Stomach (tissue), 9 donors: ENCODE measurements around the gene SLCO4C1. TPM values are rescaled to one million over a fixed set of nuclear protein-coding genes. Genes with fewer than 3 reads are reported as not detected.

ENCODE experiments used
- DNase-seq, 2 donors: peaks; one replicate each; pipeline versions ENCODE4 v3.0.0 to v3.0.0-alpha.2; 2013 to 2019
- H3K27ac ChIP-seq, 5 donors: fragments of 200-600 bp in 4 of 5; sonication (generic) in 4 of 5; one replicate each; pipeline ENCODE4 v1.5.1; 2013 to 2019; ENCODE audit warnings: mild to moderate bottlenecking in 1 of 5, moderate library complexity in 1 of 5
- H3K27me3 ChIP-seq, 3 donors: fragments of 200-600 bp; sonication (generic); one replicate each; pipeline ENCODE4 v1.5.1; 2017 to 2019; ENCODE audit warnings: mixed run types in 1 of 3
- H3K36me3 ChIP-seq, 4 donors: fragments of 200-600 bp; sonication (generic); 1 replicate in 3 of 4; 2 replicates in 1 of 4; pipeline ENCODE4 v1.5.1; 2016 to 2019
- H3K4me1 ChIP-seq, 4 donors: fragments of 200-600 bp; sonication (generic); one replicate each; pipeline ENCODE4 v1.5.1; 2016 to 2019
- H3K4me3 ChIP-seq, 4 donors: fragments of 200-600 bp; sonication (generic) in 3 of 4; one replicate each; pipeline ENCODE4 v1.5.1; 2016 to 2019; ENCODE audit warnings: mild to moderate bottlenecking in 1 of 4
- H3K9me3 ChIP-seq, 4 donors: fragments of 200-600 bp; sonication (generic); one replicate each; pipeline ENCODE4 v1.5.1; 2016 to 2019
- CTCF ChIP-seq, 7 experiments: fragments of 450-650 bp in 4 of 7; fragments of 200-600 bp in 3 of 7; sonication (generic) in 3 of 7; IDR thresholded peaks; one replicate each; pipeline ENCODE4 v1.5.1; 2016 to 2019; ENCODE audit warnings: antibody characterized with exemption in 7 of 7, control low read depth in 2 of 7, mild to moderate bottlenecking in 1 of 7
- EP300 ChIP-seq: sonication (generic); formaldehyde crosslinking; IDR thresholded peaks from one replicate; pipeline ENCODE4 v1.6.1; 2017; ENCODE audit warnings: antibody characterized with exemption
- POLR2A ChIP-seq, 4 donors: fragments of 450-650 bp; IDR thresholded peaks; one replicate each; pipeline ENCODE4 v1.6.1; 2016; ENCODE audit warnings: antibody characterized with exemption in 4 of 4, control low read depth in 2 of 4, mild to moderate bottlenecking in 1 of 4, moderate library complexity in 1 of 4
- POLR2AphosphoS5 ChIP-seq, 3 donors: sonication (generic); formaldehyde crosslinking; IDR thresholded peaks; one replicate each; pipeline ENCODE4 v1.6.1; 2016; ENCODE audit warnings: antibody characterized with exemption in 3 of 3
- WGBS, 5 donors: extraction: QIAGEN DNeasy Blood & Tissue Kit in 3 of 5; methylation state at CpG; one replicate each; pipeline versions ENCODE4 v1.1.5 to v1.1.7; 2013 to 2018; 5-methylcytosine and 5-hydroxymethylcytosine counted together
- intact Hi-C: fragments of 100-400 bp; cut with DNase I; formaldehyde crosslinking; loops from one replicate; pipeline ENCODE4 v1.15.1; 2023; ENCODE audit warnings: low total_unique reads
- polyA plus RNA-seq, 3 donors: library from polyadenylated mRNA; stranded (reverse); fragments of 200-250 nt; gene quantifications; one replicate each; pipeline ENCODE4 v1.2.3, GENCODE V29; 2013
- total RNA-seq, 5 donors: library from RNA; depleted of rRNA; stranded (reverse); fragments of >200 nt; gene quantifications; one replicate each; pipeline versions ENCODE4 v1.1.0 to v1.2.3, GENCODE V29; 2014 to 2016
- donor health status: healthy with polysubstance abuse.
- donor health status: Bipolar disorder and iron deficiency.
- donor health status: healthy.

SLCO4C1 gene
- total and polyA plus RNA-seq, 8 donors = under 0.01 to 0.73 TPM; not detected in 6

- H3K27me3 ChIP-seq = no peaks in the 10 kb centered on the region
- H3K9me3 ChIP-seq = peaks cover 0 to 12% (median 6%) of the 10 kb centered on the region in 4 donors
- TF ChIP-seq CTCF (IDR thresholded peaks at IDR 0.05) (no peak), POLR2AphosphoS5 (IDR thresholded peaks at IDR 0.05) (no peak), EP300 (no peak), POLR2A (IDR thresholded peaks at IDR 0.05) (no peak)
- no peak for DNase-seq
- no peak overlapping the region for H3K27ac ChIP-seq
- H3K4me3 ChIP-seq = no peak overlapping the region
- H3K36me3 ChIP-seq = no peaks in the 10 kb centered on the region
- intact Hi-C loops = no loop called here
- H3K4me1 ChIP-seq = no peaks in the 10 kb centered on the region
These were observed 73.3 kb downstream of the SLCO4C1 start for GRCh38 chr5:102222772-102223171.

GRCh38 chr5:102221949-102222348 is 74.1 kb downstream of the SLCO4C1 start:
- 81 to 95% (median 91%) methylated on average over 1 of the region's 1 CpG for WGBS, 5 donors
- DNase-seq = no peak
- no peaks in the 10 kb centered on the region for H3K36me3 ChIP-seq

GRCh38 chr5:102218159-102218558 is 77.9 kb downstream of the SLCO4C1 start:
- Histone ChIP-seq H3K27me3 (no peaks in the 10 kb centered on the region), H3K4me1 (peaks cover 0 to 11% (median 3%) of the 10 kb centered on the region in 4 donors), H3K4me3 (no peak overlapping the region), H3K9me3 (peaks cover 0 to 12% (median 6%) of the 10 kb centered on the region in 4 donors), H3K36me3 (no peaks in the 10 kb centered on the region), H3K27ac (no peak overlapping the region)
- no peak for DNase-seq
- TF ChIP-seq EP300 (no peak), CTCF (IDR thresholded peaks at IDR 0.05) (no peak), POLR2A (IDR thresholded peaks at IDR 0.05) (no peak), POLR2AphosphoS5 (IDR thresholded peaks at IDR 0.05) (no peak)
- 75 to 100% (median 88%) methylated on average over 1 of the region's 1 CpG for WGBS, 5 donors
- intact Hi-C loops = no loop called here

More at GRCh38 chr5:102221949-102222348, 74.1 kb downstream of the SLCO4C1 start:
- H3K4me3 ChIP-seq = no peak overlapping the region
- peaks cover 0 to 12% (median 6%) of the 10 kb centered on the region in 4 donors for H3K9me3 ChIP-seq
- H3K27me3 ChIP-seq = no peaks in the 10 kb centered on the region
- no peak overlapping the region for H3K27ac ChIP-seq
- TF ChIP-seq POLR2AphosphoS5 (IDR thresholded peaks at IDR 0.05) = no peak
- TF ChIP-seq POLR2A (IDR thresholded peaks at IDR 0.05) = no peak
- no peak for TF ChIP-seq EP300
- no peak for TF ChIP-seq CTCF (IDR thresholded peaks at IDR 0.05)
- no peaks in the 10 kb centered on the region for H3K4me1 ChIP-seq
- intact Hi-C loops = no loop called here

GRCh38 chr5:102216678-102217077 is 79.4 kb downstream of the SLCO4C1 start:
- 21 to 31% (median 24%) methylated on average over 4 of the region's 4 CpGs for WGBS, 5 donors
- H3K4me1 ChIP-seq = peaks cover 0 to 11% (median 3%) of the 10 kb centered on the region in 4 donors
- H3K27ac ChIP-seq = no peak overlapping the region
- intact Hi-C loops = no loop called here
- H3K27me3 ChIP-seq = no peaks in the 10 kb centered on the region
- no peak overlapping the region for H3K4me3 ChIP-seq
- no peak for TF ChIP-seq POLR2AphosphoS5 (IDR thresholded peaks at IDR 0.05)
- H3K9me3 ChIP-seq = peaks cover 0 to 3% (median 2%) of the 10 kb centered on the region in 4 donors
- DNase-seq = peak in 1 of 2 donors; percentile 37
- no peaks in the 10 kb centered on the region for H3K36me3 ChIP-seq

GRCh38 chr5:102211165-102211564 is 84.9 kb downstream of the SLCO4C1 start:
- Histone ChIP-seq H3K4me3 (no peak overlapping the region), H3K27me3 (no peaks in the 10 kb centered on the region), H3K9me3 (no peaks in the 10 kb centered on the region), H3K36me3 (no peaks in the 10 kb centered on the region), H3K27ac (no peak overlapping the region), H3K4me1 (peaks cover 0 to 3% (median 0%) of the 10 kb centered on the region in 4 donors)
- 79 to 96% (median 92%) methylated on average over 1 of the region's 1 CpG for WGBS, 5 donors
- no peak for DNase-seq
- intact Hi-C loops = no loop called here
- TF ChIP-seq POLR2AphosphoS5 (IDR thresholded peaks at IDR 0.05) (no peak), EP300 (no peak), POLR2A (IDR thresholded peaks at IDR 0.05) (no peak), CTCF (IDR thresholded peaks at IDR 0.05) (no peak)
